Kidney capillary endothelial cell (primary cell): ENCODE results near the gene NENF.
"Not testable (repeated sequence)": the region's sequence is repeated elsewhere in the genome, so short reads cannot be mapped to it uniquely, and the experiment has no call there.

Source experiments
- DNase-seq: peaks from one replicate; pipeline ENCODE4 v3.0.0-alpha.2; 2018; ENCODE audit warnings: low spot score

NENF gene

GRCh38 chr1:212459656-212460055 is 26.9 kb downstream of the NENF start:
- no peak for DNase-seq

- DNase-seq, result no peak
Observed at GRCh38 chr1:212460376-212460775, 27.7 kb downstream of the NENF start.

GRCh38 chr1:212461916-212462660 is 29.4 kb downstream of the NENF start:
- no peak for DNase-seq

DNA sequence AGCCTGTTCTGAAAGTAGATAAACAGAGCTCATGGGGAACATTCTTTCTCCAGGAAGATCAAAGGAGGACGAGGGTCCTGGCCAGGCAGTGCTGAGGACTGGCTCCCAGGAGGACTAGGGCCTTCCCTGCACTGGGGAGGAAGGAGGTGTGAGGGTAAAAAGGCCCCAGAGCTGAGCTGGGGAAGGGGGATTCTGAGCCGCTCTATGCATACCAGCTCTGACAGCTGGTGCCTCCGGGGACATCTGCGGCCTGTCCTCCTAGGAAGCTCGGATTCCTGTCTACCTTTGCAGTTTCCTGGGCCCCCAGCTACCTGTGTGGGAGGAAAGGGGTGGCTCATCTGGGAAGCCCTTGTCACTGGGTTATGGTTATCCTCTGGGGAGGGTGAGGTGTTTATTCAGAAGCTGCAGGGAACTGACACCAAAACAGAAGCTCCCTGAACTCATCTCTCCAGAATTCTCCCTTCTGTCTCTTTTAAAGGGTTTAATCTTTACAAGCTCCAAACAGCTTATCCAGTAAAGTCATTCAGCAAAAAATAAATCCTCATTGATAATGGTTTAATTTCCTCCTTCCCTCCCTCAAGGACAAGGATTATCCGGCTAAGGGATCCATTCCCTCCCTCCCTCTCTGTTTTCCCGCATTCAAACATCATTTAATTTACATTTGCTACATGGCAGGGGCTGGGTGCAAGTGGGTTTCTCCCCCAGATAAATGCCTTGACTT is 31.0 kb downstream of the NENF start:
- no peak for DNase-seq

DNA sequence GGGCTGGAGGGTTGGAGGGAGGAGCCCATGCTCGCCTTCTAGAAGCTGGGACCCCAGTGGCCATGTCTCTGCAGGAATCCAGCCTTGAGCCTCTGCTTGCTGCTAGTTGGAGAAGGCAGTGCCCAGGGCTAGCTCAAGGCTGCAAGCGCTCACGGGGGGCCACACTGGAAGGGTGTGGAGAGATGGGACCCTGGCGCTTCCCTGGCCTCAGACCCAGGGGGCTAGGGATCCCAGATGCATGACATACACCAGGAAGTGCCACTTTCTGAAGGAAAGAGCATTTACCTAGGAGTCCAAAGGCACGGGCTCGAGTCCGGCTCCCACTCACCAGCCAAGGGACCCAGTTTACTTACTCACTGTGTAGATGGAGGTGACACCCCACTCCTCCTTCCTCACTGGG is 32.6 kb downstream of the NENF start:
- no peak for DNase-seq

GRCh38 chr1:212466437-212466836 is 33.7 kb downstream of the NENF start:
- DNase-seq, result no peak

DNA sequence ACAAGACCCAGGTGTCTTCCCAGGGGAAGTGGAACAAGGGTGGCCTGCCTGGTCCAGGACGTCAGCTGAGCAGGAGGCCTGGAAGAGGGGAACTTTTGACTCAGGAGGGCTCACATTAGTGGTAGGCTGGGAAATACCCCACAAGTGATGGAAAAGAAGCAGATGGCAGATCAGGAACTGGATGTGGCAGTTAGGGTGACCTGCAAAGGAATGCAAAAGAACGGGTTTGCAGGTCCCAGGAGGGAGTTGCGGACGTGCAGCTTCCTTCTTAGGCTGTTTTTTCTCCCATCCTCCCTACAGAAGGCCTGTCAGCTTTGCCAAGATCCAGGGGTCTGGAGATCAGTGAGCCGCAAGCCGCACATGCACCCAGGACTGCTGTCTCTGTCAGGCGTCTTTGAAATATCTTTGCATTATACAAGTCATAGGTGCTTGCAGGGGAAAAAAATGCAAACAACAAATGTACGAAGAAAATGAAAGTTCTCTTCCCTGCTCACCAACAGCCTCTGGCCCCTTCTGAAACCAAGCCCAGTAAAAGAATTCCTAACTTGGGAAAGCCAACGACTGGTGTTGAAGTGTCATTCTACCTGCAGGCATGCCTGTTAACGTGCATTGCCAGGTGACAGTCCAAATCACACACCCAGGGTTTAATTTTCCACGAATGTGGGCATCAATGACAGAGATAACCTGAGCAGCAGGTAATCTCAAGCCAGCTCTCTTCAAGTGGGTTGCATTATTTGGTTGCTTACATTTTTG is 34.4 kb downstream of the NENF start:
- DNase-seq, result no peak

- DNase-seq, result no peak
Observed at GRCh38 chr1:212467843-212468482, 35.2 kb downstream of the NENF start.

GRCh38 chr1:212470059-212470458 is 37.3 kb downstream of the NENF start:
- no peak for DNase-seq

- DNase-seq, result no peak
Observed at GRCh38 chr1:212471286-212471685, 38.6 kb downstream of the NENF start.

GRCh38 chr1:212471891-212472675 is 39.4 kb downstream of the NENF start:
- DNase-seq, result no peak

DNA sequence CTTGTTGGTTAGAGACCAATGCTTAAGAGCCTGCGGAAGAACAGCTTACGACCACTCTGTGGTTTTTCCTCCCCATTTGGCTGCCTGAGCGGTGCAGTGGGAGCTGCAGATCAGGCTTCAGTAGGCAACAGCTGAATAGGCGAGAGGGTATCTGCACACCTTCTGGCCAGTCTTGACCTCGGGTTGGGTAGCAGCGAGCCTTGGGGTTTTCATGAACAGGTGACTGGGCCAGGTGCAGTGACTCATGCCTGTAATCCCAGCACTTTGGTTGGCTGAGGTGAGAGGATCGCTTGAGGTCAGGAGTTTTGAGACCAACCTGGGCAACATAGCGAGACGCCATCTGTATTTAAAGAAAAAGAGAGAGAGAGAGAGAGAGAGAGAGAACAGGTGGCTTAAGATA is 41.0 kb downstream of the NENF start:
- DNase-seq, result no peak

DNA sequence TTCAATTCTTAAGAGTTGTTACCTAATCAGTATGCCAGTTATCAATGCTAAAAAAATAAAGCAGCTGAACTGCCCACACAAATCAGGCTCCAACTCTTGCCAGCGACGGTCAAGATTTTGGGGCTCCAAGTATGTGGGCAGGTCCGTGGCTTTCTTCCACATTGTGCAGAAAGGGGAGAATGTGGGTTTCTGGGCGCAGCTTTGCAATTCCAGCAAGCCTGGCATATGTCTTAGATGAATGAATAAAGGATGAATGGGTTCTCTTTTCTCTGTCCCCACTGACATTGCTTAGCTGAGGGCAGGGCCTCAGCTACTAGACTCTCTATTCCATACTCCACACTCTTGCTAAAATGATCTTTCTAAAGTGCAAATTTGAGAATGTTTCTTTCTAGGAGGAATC is 42.4 kb downstream of the NENF start:
- no peak for DNase-seq

GRCh38 chr1:212475831-212476230 is 43.1 kb downstream of the NENF start:
- DNase-seq, result not testable (repeated sequence)

GRCh38 chr1:212477014-212477679 is 44.4 kb downstream of the NENF start:
- DNase-seq, result peak; percentile 80

DNA sequence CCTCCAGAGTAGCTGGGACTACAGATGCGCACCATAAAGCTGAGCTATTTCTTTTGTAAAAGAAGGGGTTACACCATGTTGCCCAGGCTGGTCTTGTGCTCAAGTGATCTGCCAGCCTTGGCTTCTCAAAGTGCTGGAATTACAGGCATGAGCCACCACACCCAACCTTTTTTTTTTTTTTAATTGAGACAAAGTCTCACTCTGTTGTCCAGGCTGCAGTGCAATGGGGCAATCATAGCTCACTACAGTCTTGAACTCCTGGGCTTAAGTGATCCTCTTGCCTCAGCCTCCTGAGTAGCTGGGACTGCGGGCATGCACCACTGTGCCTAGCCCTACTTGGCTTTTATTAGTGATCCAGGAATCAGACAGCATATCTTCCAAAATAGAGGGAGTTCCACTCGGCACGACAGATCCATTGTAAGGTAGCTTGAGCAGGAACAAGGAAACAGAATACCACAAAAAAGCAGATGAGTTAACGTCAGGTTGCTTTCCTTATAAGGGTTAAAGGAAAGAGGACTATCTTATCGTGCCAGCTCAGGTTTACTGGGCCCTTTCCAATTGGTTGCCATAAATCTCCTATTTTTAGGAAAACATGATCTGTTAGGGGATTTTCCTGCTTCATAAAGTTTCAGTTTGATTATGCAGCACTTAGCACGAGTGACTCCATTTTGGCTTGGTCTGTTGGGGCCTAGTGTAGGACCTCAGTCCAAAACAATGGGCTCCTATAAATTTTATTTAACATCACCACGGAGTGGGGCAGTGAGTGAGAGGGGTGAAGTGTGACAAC is 45.2 kb downstream of the NENF start:
- no peak for DNase-seq

DNA sequence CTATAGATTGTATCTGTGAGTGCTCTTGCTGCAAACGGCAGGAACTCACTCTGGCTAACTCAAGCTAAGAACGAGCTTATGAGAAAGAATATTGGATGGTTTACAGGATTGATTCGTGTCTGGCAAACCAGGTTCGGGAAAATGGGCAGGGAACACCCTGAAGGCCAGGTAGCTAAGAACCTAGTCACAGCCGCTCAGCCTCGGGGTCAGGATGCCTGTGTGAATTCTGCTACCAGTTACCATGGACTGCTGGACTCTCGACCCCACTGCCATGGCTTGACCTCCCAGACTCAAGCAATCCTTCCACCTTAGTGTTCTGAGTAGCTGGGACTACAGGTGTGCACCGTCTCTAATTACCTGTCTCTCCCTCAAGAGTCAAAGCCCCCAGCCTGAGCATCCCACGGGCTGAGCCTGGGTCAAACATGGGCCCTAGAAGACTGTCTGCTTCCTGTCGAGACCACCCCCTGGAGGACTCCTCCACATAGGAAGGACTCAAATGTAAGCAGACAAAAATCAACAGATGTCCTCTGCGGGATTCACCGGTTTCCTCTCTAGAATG is 45.8 kb downstream of the NENF start:
- DNase-seq, result no peak

GRCh38 chr1:212479188-212479587 is 46.5 kb downstream of the NENF start:
- DNase-seq, result no peak

DNA sequence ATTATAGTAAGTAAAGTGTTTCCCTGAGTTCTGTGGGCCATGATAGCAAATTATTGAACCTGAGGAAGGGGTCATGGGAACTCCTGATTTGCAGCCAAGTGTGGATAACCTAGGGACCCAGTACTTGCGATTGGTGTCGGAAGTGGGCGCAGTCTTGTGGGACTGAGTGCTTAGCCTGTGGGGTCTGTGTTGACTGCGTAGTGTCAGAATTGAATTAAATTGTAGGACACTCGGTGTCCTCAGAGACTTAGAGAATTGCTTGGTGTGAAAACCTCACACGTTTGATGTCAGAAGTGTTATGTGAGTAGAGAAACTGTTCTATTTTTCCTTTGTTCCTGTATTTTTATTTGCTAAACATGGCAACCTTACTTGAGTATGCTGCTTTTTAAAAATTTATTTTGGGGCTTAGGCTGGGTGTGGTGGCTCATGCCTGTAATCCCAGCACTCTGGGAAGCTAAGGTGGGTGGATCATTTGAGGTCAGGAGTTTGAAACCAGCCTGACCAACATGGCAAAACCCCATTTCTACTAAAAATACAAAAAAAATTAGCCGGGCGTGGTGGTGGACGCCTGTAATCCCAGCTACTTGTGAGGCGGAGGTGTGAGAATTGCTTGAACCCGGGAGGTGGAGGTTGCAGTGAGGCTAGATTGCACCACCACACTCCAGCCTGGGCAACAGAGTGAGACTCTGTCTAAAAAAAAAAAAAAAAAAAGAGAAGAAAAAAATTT is 48.2 kb downstream of the NENF start:
- not testable (repeated sequence) for DNase-seq
